GM23248 (cell line): ENCODE results near the gene CLTRN. TPM values are rescaled to one million over a fixed set of nuclear protein-coding genes. Genes with fewer than 3 reads are reported as not detected.
"Not testable (repeated sequence)": the region's sequence is repeated elsewhere in the genome, so short reads cannot be mapped to it uniquely, and the experiment has no call there.

Experiments
- DNase-seq: peaks from one replicate; pipeline ENCODE4 v3.0.0-alpha.2; 2015
- H2AFZ ChIP-seq: fragments of 200-600 bp; sonication (generic); 2 replicates; pipeline ENCODE4 v1.6.1; 2016; ENCODE audit warnings: antibody characterized with exemption
- H3F3A ChIP-seq: fragments of 200-600 bp; sonication (generic); 2 replicates; pipeline ENCODE4 v1.6.1; 2016; ENCODE audit warnings: mild to moderate bottlenecking, antibody characterized with exemption, mixed run types; ENCODE audit not compliant: insufficient read depth
- H3K27ac ChIP-seq: fragments of 200-600 bp; sonication (generic); 2 replicates; pipeline ENCODE4 v1.5.1; 2016; ENCODE audit warnings: mild to moderate bottlenecking
- H3K27me3 ChIP-seq: fragments of 200-600 bp; sonication (generic); replicated peaks from 2 replicates; pipeline ENCODE4 v1.6.1; 2016; ENCODE audit warnings: mild to moderate bottlenecking; ENCODE audit not compliant: insufficient read depth
- H3K36me3 ChIP-seq: fragments of 200-600 bp; sonication (generic); 2 replicates; pipeline ENCODE4 v1.6.1; 2016; ENCODE audit warnings: low read depth, mild to moderate bottlenecking
- H3K4me1 ChIP-seq: fragments of 200-600 bp; sonication (generic); 2 replicates; pipeline ENCODE4 v1.6.1; 2016; ENCODE audit warnings: mild to moderate bottlenecking; ENCODE audit not compliant: insufficient read depth
- H3K4me2 ChIP-seq: fragments of 200-600 bp; sonication (generic); one replicate; pipeline ENCODE4 v1.6.1; 2016; ENCODE audit warnings: mild to moderate bottlenecking; ENCODE audit not compliant: unreplicated experiment
- H3K4me3 ChIP-seq: fragments of 200-600 bp; sonication (generic); 2 replicates; pipeline ENCODE4 v1.5.1; 2016; ENCODE audit warnings: mild to moderate bottlenecking
- H3K79me2 ChIP-seq: fragments of 200-600 bp; sonication (generic); 2 replicates; pipeline ENCODE4 v1.6.1; 2016; ENCODE audit warnings: mild to moderate bottlenecking; ENCODE audit not compliant: insufficient read depth
- H3K9ac ChIP-seq: fragments of 200-600 bp; sonication (generic); 2 replicates; pipeline ENCODE4 v1.6.1; 2016; ENCODE audit warnings: mild to moderate bottlenecking
- H3K9me2 ChIP-seq: fragments of 200-600 bp; sonication (generic); 2 replicates; pipeline ENCODE4 v1.6.1; 2016; ENCODE audit warnings: mixed run types, mild to moderate bottlenecking, moderate library complexity; ENCODE audit not compliant: insufficient read depth
- H3K9me3 ChIP-seq: fragments of 200-600 bp; sonication (generic); one replicate; pipeline ENCODE4 v1.6.1; 2017; ENCODE audit warnings: low read depth
- H4K20me1 ChIP-seq: fragments of 200-600 bp; sonication (generic); 2 replicates; pipeline ENCODE4 v1.6.0; 2016; ENCODE audit not compliant: insufficient read depth
- EZH2 ChIP-seq: fragments of 200-600 bp; sonication (generic); IDR thresholded peaks from 2 replicates; pipeline ENCODE4 v1.6.1; 2018; ENCODE audit warnings: antibody characterized with exemption, mild to moderate bottlenecking; ENCODE audit not compliant: insufficient read depth, poor library complexity, severe bottlenecking
- EZH2phosphoT487 ChIP-seq: fragments of 200-600 bp; sonication (generic); IDR thresholded peaks from 2 replicates; pipeline ENCODE4 v1.6.1; 2018; ENCODE audit warnings: antibody characterized with exemption, moderate library complexity, mild to moderate bottlenecking, low read depth; ENCODE audit not compliant: insufficient read depth
- WGBS, 2 experiments: methylation state at CpG; one replicate each; pipeline ENCODE4 v1.1.6; 2015 to 2017; ENCODE audit warnings: low lambda C conversion rate in 2 of 2, low coverage in 1 of 2; ENCODE audit errors: missing lambda C conversion rate in 2 of 2; 5-methylcytosine and 5-hydroxymethylcytosine counted together
- in situ Hi-C: fragments of 300-500 bp; cut with MboI; formaldehyde crosslinking; loops from 2 replicates; pipeline ENCODE4 v1.15.0; 2020
- polyA plus RNA-seq: library from polyadenylated mRNA; unstranded; fragments of >200 nt; fragmentation: Nextera tagmentation; extraction: Ambion mirVana; gene quantifications from 2 replicates; pipeline ENCODE4 v1.2.1, GENCODE V29; 2016
- total RNA-seq: library from RNA; depleted of rRNA; stranded (reverse); fragments of >200 nt; shearing (Covaris generic); gene quantifications from 2 replicates; pipeline ENCODE4 v1.2.3, GENCODE V29; 2014

CLTRN gene
- total and polyA plus RNA-seq, 2 experiments from 2014 or later, result 0.23 to 0.43 TPM

DNA sequence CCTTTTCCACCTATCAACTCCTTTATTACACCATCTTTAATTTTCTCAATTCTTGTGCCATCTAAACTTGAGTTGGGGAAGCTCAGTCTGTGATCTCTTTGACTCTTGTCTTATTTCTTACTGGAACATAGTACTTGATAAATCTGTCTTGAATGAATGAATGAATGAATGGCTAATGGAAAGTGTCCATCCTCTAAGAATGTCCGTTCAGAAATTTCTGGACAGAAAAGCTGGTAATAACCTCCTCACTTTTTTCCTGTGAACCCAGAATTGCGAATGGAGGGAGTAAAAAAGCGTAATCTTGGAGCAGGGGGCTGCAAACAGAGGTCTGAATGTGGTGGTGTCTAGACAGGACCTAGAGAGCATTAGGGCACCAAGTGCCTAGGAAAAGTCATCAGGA is 9.4 kb upstream of the CLTRN start:
- peak overlapping the region; percentile 99 for H2AFZ ChIP-seq
- peaks cover 33% of the 10 kb centered on the region for H3K79me2 ChIP-seq
- in situ Hi-C loops, result loop anchor here (10.0 kb wide), 1 partner anchor 329 kb away; no protein-coding TSS in a partner anchor

DNA sequence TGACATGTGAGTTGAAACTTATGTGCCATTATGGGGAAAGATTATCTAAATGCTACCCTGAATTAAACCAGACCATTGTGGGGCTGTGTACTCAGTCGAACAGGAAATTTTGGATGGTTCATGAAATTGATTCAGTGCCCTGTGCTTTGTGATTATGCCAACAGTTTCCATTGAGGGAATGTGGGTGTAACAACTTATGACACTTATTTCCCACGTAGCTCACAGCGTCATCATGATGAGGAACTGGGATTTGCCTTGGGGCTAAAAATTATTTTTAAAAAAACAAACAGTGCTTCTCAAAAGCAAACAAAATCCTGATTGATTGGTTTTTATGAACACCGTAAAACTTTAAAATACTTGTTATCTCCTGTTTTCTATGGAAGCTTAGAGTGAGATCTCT is 8.3 kb upstream of the CLTRN start:
- peaks cover 23% of the 10 kb centered on the region for H3K79me2 ChIP-seq
- WGBS, 2 experiments, result 83 to 97% methylated on average over 4 of the region's 4 CpGs
- TF ChIP-seq EZH2phosphoT487 (no peak), EZH2 (no peak)
- H3K4me3 ChIP-seq, result no peak overlapping the region
- no peak overlapping the region for H3K27ac ChIP-seq
- no peak overlapping the region for H3K4me2 ChIP-seq
- no peak overlapping the region for H2AFZ ChIP-seq
- no peaks in the 10 kb centered on the region for H3K36me3 ChIP-seq
- H4K20me1 ChIP-seq, result no peaks in the 10 kb centered on the region
- no peak overlapping the region for H3K9ac ChIP-seq
- 0 out of 2 replicates have a peak, but pooled peaks cover 3% of the 10 kb centered on the region for H3K4me1 ChIP-seq
- DNase-seq, result no peak
- in situ Hi-C loops, result loop anchor here (10.0 kb wide), 1 partner anchor 328 kb away; no protein-coding TSS in a partner anchor
- H3K9me2 ChIP-seq, result no peaks in the 10 kb centered on the region
- H3F3A ChIP-seq, result no peaks in the 10 kb centered on the region
- H3K9me3 ChIP-seq, result no peaks in the 10 kb centered on the region
- no peaks in the 10 kb centered on the region for H3K27me3 ChIP-seq

More for the DNA sequence above, 9.4 kb upstream of the CLTRN start:
- no peak for DNase-seq
- Histone ChIP-seq H3K4me2 (peak overlapping the region; percentile 89), H3K27ac (peak overlapping the region; percentile 97), H3F3A (no peaks in the 10 kb centered on the region), H3K4me3 (peak overlapping the region; percentile 87), H3K27me3 (no peaks in the 10 kb centered on the region), H3K9me3 (no peaks in the 10 kb centered on the region), H3K9me2 (no peaks in the 10 kb centered on the region), H3K4me1 (0 out of 2 replicates have a peak, but pooled peaks cover 3% of the 10 kb centered on the region), H3K9ac (peak overlapping the region; percentile 93), H3K36me3 (no peaks in the 10 kb centered on the region), H4K20me1 (no peaks in the 10 kb centered on the region)
- 66 to 67% methylated on average over 3 of the region's 3 CpGs for WGBS, 2 experiments
- TF ChIP-seq EZH2phosphoT487 (no peak), EZH2 (no peak)

DNA sequence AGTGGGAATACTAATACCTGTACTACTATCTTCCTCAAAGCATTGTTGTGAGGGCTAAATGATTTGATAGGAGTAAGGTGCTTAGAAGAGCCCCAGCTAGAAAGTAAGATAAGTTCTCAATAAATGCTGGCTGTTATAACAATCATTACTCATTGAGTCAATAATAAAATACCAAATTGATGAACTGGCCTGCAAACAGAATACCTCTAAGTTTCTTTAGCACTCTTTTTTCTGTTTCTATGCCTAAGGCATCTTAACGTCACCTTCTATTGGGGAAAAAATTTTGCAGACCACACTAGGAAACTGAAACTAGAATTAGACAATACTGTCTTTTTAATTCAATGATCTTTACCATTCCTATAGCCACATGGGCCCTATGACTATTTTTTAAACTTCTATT is 1.2 kb downstream of the CLTRN start:
- Histone ChIP-seq H3K4me3 (no peak overlapping the region), H3K9ac (no peak overlapping the region), H3K27me3 (no peaks in the 10 kb centered on the region), H3K27ac (no peak overlapping the region), H3K9me3 (no peaks in the 10 kb centered on the region), H3F3A (no peaks in the 10 kb centered on the region), H2AFZ (no peak overlapping the region), H3K4me2 (no peak overlapping the region), H4K20me1 (no peaks in the 10 kb centered on the region), H3K4me1 (no peaks in the 10 kb centered on the region), H3K79me2 (no peaks in the 10 kb centered on the region), H3K9me2 (no peaks in the 10 kb centered on the region), H3K36me3 (no peaks in the 10 kb centered on the region)
- TF ChIP-seq EZH2, result no peak
- no peak for TF ChIP-seq EZH2phosphoT487
- DNase-seq, result no peak
- in situ Hi-C loops, result no loop called here
- WGBS, 2 experiments, result 38 to 67% methylated on average over 1 of the region's 1 CpG

DNA sequence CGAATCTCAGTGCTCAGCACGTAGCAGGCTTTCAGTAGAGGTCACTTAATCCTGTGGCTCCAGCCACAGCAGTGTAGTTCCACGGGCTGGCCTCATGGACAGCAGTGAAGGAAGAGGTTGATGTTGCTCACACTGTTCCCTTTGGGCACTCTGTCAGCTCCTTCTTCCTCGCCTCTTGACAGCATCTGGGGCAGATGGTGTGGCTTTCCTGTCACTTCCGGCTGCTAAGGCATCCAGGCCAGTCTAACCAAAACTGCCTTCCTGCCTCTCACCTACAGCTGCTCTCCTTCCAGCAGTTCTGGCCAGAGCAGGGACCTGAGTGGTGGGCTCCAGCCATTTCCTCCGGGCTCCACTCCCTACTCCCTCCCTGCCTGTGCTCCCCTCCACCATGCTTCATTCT is 9.8 kb downstream of the CLTRN start:
- WGBS, 2 experiments, result 34 to 43% methylated on average over 4 to 6 of the region's 6 CpGs
- H3K36me3 ChIP-seq, H3K9ac ChIP-seq, H3K9me3 ChIP-seq, H3K4me3 ChIP-seq, H3K79me2 ChIP-seq, in situ Hi-C loops, H3K4me1 ChIP-seq, H3F3A ChIP-seq, H3K9me2 ChIP-seq, H4K20me1 ChIP-seq, H3K27me3 ChIP-seq, H3K4me2 ChIP-seq, H3K27ac ChIP-seq, DNase-seq, H2AFZ ChIP-seq: not testable (repeated sequence)

DNA sequence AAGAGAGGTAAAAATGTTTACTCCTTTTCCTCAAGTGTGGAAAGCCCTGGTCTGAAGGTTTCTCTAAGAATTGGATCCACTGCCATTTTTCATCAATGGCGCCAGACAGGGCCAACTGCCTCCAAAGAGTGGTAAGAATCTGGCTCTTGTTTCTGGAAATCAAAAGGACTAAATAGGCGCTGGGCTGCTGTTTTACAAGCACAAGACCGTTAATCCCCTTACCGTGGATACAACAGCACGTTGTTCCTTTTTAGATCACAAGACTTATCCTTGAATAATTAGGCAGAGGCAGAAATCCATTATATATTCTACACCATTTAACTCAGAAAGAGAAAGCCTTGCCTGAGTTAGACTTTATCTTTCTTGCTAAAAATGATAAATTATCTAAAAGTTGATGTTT is 10.6 kb downstream of the CLTRN start:
- H3K27me3 ChIP-seq, result no peaks in the 10 kb centered on the region
- no peak overlapping the region for H3K4me2 ChIP-seq
- no peaks in the 10 kb centered on the region for H4K20me1 ChIP-seq
- H3K79me2 ChIP-seq, result no peaks in the 10 kb centered on the region
- H3K27ac ChIP-seq, result no peak overlapping the region
- no peak overlapping the region for H3K9ac ChIP-seq
- in situ Hi-C loops, result no loop called here
- no peak overlapping the region for H3K4me3 ChIP-seq
- H3K9me2 ChIP-seq, result no peaks in the 10 kb centered on the region
- 41 to 48% methylated on average over 5 of the region's 5 CpGs for WGBS, 2 experiments
- no peaks in the 10 kb centered on the region for H3K4me1 ChIP-seq
- H2AFZ ChIP-seq, result no peak overlapping the region
- no peaks in the 10 kb centered on the region for H3K9me3 ChIP-seq
- no peaks in the 10 kb centered on the region for H3F3A ChIP-seq
- DNase-seq, result no peak
- H3K36me3 ChIP-seq, result no peaks in the 10 kb centered on the region
- TF ChIP-seq EZH2, result no peak
- no peak for TF ChIP-seq EZH2phosphoT487

DNA sequence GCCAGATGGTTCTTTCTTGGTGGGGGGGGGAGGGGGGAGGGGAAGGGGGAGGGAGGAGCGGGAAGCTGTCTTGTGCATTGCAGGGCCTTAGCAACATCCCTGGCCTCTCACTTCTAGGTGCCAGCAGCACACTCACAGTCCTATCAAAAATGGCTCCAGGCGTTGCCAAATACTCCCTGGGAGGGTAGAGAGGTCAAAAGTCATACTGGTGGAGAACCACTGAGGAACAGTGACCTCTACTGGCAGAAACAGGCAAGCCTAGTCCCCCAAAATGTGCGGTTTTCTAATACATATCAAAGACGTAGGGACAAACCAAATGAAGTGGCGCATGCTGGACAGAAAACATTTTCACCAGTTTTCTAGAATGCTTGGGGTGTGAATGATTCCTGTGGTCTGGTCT is 17.1 kb downstream of the CLTRN start:
- H3F3A ChIP-seq, H3K27ac ChIP-seq, in situ Hi-C loops, H3K79me2 ChIP-seq, H3K4me2 ChIP-seq, H4K20me1 ChIP-seq, DNase-seq, H3K27me3 ChIP-seq, H3K4me1 ChIP-seq, H3K9ac ChIP-seq, H3K36me3 ChIP-seq, H2AFZ ChIP-seq, H3K9me3 ChIP-seq, H3K4me3 ChIP-seq, H3K9me2 ChIP-seq: not testable (repeated sequence)
- WGBS, 2 experiments, result 100% methylated on average over 1 of the region's 5 CpGs; no CpG with 5 or more reads in 1 of the 2 experiments
